ENCODE results near the gene CWC27.

Gene CWC27

GRCh38 chr5:65043843-65044359 is 275.2 kb downstream of the CWC27 start:
- no peak for DNase-seq

- no peak for DNase-seq
Observed at GRCh38 chr5:65047225-65047624, 278.5 kb downstream of the CWC27 start.

- DNase-seq: no peak
Observed at GRCh38 chr5:65047948-65048690, 279.4 kb downstream of the CWC27 start.

- no peak for DNase-seq
Observed at GRCh38 chr5:65050140-65050539, 281.4 kb downstream of the CWC27 start.

GRCh38 chr5:65050826-65051498 is 282.2 kb downstream of the CWC27 start:
- no peak for DNase-seq

- no peak for DNase-seq
Observed at GRCh38 chr5:65055938-65056337, 287.2 kb downstream of the CWC27 start.

- DNase-seq: no peak
Observed at GRCh38 chr5:65059681-65060598, 291.2 kb downstream of the CWC27 start.

GRCh38 chr5:65061250-65061973 is 292.7 kb downstream of the CWC27 start:
- no peak for DNase-seq

GRCh38 chr5:65061974-65062353 is 293.2 kb downstream of the CWC27 start:
- no peak for DNase-seq

GRCh38 chr5:65062469-65063083 is 293.8 kb downstream of the CWC27 start:
- DNase-seq: no peak

- DNase-seq: no peak
Observed at GRCh38 chr5:65065001-65065511, 296.3 kb downstream of the CWC27 start.

GRCh38 chr5:65066387-65067146 is 297.8 kb downstream of the CWC27 start:
- DNase-seq: no peak

- no peak for DNase-seq
Observed at GRCh38 chr5:65067147-65067506, 298.4 kb downstream of the CWC27 start.

Measured in CD4-positive, alpha-beta T cell treated with Interleukin-21 for 1 hour (primary cell).